Iris pigment epithelial cell (primary cell): ENCODE data around the gene TMEM45A.
"Not testable (repeated sequence)": the region's sequence is repeated elsewhere in the genome, so short reads cannot be mapped to it uniquely, and the experiment has no call there.

ENCODE experiments used
- DNase-seq: peaks from one replicate; pipeline ENCODE4 v3.0.0-alpha.2; 2011; ENCODE audit warnings: low read depth

Gene TMEM45A

GRCh38 chr3:100492059-100493006 is at the start of gene TMEM45A:
TMEM45A (plus strand) TSS chr3:100492619; CDS start chr3:100555212, 62,593 bp downstream.
- peak; percentile 95 for DNase-seq

GRCh38 chr3:100443690-100444089 is 48.7 kb upstream of the TMEM45A start:
- DNase-seq = no peak

GRCh38 chr3:100447067-100447466 is 45.4 kb upstream of the TMEM45A start:
- DNase-seq = not testable (repeated sequence)

GRCh38 chr3:100448079-100448478 is 44.3 kb upstream of the TMEM45A start:
- DNase-seq = no peak

GRCh38 chr3:100449214-100449613 is 43.2 kb upstream of the TMEM45A start:
- no peak for DNase-seq

- DNase-seq = no peak
Observed at GRCh38 chr3:100454677-100455076, 37.7 kb upstream of the TMEM45A start.

GRCh38 chr3:100455841-100456550 is 36.4 kb upstream of the TMEM45A start:
- DNase-seq = no peak

- DNase-seq = no peak
Observed at GRCh38 chr3:100456745-100457144, 35.7 kb upstream of the TMEM45A start.

- no peak for DNase-seq
Observed at GRCh38 chr3:100457811-100458210, 34.6 kb upstream of the TMEM45A start.

- DNase-seq = no peak
Observed at GRCh38 chr3:100458814-100459213, 33.6 kb upstream of the TMEM45A start.

- peak; percentile 76 for DNase-seq
Observed at GRCh38 chr3:100463002-100463401, 29.4 kb upstream of the TMEM45A start.

GRCh38 chr3:100463646-100464155 is 28.7 kb upstream of the TMEM45A start:
- no peak for DNase-seq

- no peak for DNase-seq
Observed at GRCh38 chr3:100465892-100466777, 26.3 kb upstream of the TMEM45A start.

GRCh38 chr3:100467133-100467532 is 25.3 kb upstream of the TMEM45A start:
- no peak for DNase-seq

GRCh38 chr3:100468676-100469075 is 23.7 kb upstream of the TMEM45A start:
- DNase-seq = no peak

- no peak for DNase-seq
Observed at GRCh38 chr3:100470951-100471350, 21.5 kb upstream of the TMEM45A start.

- DNase-seq = no peak
Observed at GRCh38 chr3:100471444-100471843, 21.0 kb upstream of the TMEM45A start.

- DNase-seq = not testable (repeated sequence)
Observed at GRCh38 chr3:100477851-100478360, 14.5 kb upstream of the TMEM45A start.

- DNase-seq = not testable (repeated sequence)
Observed at GRCh38 chr3:100478521-100478920, 13.9 kb upstream of the TMEM45A start.

- no peak for DNase-seq
Observed at GRCh38 chr3:100480081-100480480, 12.3 kb upstream of the TMEM45A start.

- DNase-seq = no peak
Observed at GRCh38 chr3:100482176-100482575, 10.2 kb upstream of the TMEM45A start.

- DNase-seq = no peak
Observed at GRCh38 chr3:100483529-100483928, 8.9 kb upstream of the TMEM45A start.
